HL-60 (cell line): ENCODE measurements around the gene PTCHD1.

Experiments
- CTCF ChIP-seq: IDR thresholded peaks from one replicate; pipeline ENCODE4 v1.5.1; 2011; ENCODE audit warnings: low read length, control low read depth, inconsistent platforms; ENCODE audit not compliant: insufficient read depth
- GABPA ChIP-seq: IDR thresholded peaks from 2 replicates; pipeline ENCODE4 v1.6.1; 2012; ENCODE audit warnings: low read depth
- POLR2AphosphoS5 ChIP-seq: IDR thresholded peaks from 2 replicates; pipeline ENCODE4 v1.6.1; 2012; ENCODE audit warnings: low read depth

GRCh38 chrX:23334848-23335599, at the start of gene PTCHD1:
- no peak for TF ChIP-seq CTCF
- no peak for TF ChIP-seq POLR2AphosphoS5
- TF ChIP-seq GABPA = no peak
